Renal cortical epithelial cell (primary cell): ENCODE measurements around the gene RNASE7. TPM values are rescaled to one million over a fixed set of nuclear protein-coding genes. Genes with fewer than 3 reads are reported as not detected.
"Not testable (repeated sequence)": the region's sequence is repeated elsewhere in the genome, so short reads cannot be mapped to it uniquely, and the experiment has no call there.

ENCODE experiments used
- DNase-seq: peaks from one replicate; pipeline ENCODE4 v3.0.0-alpha.2; 2011; ENCODE audit warnings: low read depth
- total RNA-seq: library from RNA; depleted of rRNA; stranded (reverse); fragments of >200 nt; gene quantifications from 2 replicates; pipeline ENCODE4 v1.2.3, GENCODE V29; 2014

Gene RNASE7
- total RNA-seq, result not detected in 2 replicates

DNA sequence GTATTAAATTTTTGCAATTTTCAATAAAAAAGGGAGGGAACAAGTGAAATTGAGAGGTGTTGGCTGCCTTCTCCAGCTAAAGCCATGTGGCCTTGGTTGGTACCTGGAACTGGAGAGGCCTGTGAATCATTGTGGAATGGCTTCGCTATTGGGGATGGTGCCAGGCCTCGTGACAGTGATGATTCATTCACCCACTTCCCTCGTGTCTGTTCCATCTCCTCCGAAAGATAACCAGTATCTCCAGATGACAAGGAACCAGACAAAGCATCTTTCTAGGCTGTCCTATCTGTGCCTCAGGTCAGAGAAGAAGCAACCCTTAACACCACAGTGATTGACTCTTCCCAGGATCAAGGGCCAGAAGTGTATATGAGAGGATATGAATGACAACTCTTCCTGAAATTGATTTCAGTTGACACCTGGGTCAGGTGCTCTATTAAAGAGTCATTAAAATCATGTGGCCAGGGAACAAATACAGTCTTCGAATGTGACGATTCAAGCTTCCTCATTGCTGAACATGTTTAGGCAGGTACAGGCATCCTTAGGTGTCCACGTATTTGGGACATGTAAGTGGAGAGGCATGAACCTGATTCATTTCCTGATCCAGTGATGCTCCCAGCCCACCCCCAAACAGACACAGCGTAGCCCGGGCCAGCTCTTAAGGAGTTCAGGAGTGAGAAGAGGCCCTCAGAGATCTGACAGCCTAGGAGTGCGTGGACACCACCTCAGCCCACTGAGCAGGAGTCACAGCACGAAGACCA, at the start of gene RNASE7:
TSS of gene RNASE7 (plus strand) at position 687 of the 758 bp plus-strand sequence. CDS start 631 bp downstream, outside the sequence.
- DNase-seq, result peak; percentile 30

GRCh38 chr14:20996521-20996920, 45.6 kb upstream of the RNASE7 start:
- no peak for DNase-seq

DNA sequence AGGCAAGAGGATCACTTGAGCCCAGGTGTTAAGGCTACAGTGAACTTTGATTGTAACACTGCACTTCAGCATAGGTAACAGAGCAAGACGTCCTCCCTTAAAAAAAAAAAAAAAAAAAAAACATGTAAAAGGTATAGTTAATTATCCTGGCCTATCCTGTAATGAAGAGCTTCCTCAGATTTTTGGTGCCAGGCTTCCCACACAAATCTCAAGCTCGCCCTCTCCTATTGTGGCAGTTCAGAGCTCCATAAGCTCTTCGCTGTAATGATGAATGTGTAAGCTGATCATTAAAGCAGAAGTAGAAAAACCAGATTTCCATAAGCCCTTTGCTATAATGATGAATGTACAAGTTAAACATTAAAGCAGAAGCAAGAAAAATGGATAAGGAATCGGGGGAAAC, 45.0 kb upstream of the RNASE7 start:
- no peak for DNase-seq

DNA sequence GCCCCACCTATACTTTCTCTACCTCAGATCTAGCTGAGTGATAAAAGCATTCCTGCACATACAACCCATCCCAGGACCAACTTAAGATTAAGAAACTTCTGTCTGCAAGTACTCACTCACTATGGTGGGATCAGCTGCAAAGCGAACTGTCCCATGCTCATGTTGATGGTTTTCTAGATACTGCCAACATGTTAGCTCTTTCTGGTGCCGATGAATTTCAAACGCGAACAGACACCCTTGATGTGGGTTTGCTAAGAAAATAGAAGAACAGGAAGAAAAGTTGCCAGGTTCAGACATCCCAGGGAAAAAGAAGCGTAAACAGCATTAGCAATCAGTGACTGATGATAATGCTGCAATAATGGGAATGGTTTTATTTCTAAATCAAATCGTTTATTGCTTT, 44.6 kb upstream of the RNASE7 start:
- DNase-seq, result no peak

DNA sequence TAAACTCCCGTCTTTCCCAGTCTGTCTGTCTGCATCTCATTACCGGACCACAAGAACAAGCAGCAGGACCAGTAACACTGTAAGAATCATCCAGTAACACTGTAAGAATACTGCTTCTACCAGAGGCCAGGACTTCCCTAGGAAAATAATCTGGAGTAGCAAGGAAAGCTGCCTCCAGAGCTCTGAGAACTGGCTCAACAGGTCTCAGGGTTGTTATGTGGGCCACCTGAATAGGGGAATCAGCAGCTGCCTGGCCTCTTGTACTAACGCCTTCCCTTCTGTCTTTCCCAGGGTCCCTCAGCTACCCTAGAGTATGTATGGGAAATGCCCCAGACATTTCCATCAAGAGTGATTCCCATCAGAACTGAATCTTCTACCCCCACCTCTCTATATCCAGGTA, 44.0 kb upstream of the RNASE7 start:
- no peak for DNase-seq

DNA sequence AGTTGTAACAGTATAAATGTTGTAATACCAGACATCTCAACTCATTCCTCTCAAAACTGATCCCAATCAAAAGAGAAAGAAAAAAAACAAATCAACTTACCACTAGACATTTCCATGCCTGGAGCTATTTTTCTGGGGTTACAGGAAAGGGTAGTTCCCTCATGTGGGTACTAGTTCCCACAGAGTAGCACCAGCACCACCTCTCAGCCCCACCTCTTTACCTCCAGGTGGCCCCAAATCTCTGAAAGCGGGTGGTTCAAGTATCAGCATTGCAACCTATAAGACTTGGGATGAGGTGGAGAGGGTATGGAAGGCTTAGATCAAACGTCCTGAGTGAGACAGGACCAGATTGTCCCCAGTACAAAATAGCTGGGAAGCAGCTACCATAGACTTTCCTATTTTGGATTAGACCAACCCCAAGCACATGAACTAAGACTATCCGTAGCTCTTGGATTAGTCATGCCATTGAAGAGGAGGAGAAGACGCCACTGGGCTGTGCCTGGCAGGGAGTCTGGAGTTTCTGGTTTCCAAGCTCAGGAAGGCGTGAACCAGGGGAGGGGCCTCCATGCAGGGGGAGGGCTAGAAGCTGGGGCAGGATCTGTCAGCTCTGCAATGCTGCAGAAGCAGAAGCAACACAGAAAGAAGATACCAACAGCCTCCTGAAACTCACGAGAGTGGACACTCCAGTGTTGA, 43.3 kb upstream of the RNASE7 start, which contains the start of gene SLC39A2:
TSS of gene SLC39A2 (plus strand) at position 620 of the 693 bp plus-strand sequence. CDS start 154 bp downstream, outside the sequence.
- DNase-seq, result peak; percentile 41

DNA sequence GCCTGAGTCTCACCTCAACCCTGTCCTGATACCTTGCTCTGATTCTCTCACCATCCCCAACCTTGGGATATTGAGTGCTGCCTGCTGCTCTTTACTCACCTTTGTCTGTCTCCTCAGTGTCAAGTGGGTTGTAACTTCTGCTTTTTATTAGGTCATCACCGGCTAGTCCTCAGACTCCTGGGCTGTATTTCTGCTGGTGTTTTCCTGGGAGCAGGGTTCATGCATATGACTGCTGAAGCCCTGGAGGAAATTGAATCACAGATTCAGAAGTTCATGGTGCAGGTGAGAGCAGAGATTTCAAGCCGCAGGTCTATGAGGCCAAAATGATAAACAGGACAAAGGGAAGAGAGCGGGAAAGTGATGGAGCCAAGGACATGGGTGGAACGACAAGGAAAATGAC, 42.6 kb upstream of the RNASE7 start:
- no peak for DNase-seq

DNA sequence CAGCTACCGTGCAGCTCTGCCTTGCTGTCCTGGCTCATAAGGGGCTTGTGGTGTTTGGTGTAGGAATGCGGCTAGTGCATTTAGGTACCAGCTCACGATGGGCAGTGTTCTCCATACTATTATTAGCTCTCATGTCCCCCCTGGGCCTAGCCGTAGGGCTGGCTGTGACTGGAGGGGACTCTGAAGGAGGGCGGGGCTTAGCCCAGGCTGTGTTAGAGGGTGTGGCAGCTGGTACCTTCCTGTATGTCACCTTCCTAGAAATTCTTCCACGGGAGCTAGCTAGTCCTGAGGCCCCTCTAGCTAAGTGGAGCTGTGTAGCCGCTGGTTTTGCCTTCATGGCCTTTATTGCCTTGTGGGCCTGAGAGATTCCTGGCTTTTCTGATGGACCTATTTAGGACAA, 40.9 kb upstream of the RNASE7 start:
- DNase-seq, result no peak

DNA sequence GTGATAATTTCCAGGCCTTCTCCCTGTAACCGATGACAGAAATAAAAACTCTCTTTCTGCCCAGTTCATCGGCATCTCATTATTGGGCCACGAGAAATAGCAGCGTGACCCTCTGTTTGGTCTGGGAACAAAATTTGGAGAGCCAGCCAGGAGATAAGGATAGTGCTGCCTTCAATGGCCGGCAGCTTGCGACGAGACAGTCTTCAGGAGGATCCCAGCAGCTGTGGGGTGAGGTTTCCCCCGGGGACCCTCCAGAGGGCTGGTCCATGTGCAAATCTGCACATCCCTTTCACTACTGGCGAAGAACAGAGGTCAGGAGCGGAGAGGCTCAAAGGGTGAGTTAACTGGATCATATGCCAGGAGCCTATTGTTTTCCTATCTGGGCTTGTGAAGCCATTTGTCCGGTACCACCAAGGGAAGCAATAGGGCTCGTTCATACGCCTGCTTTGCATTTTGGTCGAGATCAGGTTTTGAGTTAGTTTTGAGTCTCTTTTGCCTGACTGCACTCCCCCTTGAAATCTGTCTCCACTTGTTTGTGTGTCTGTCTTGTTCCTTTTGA, 38.3 kb upstream of the RNASE7 start:
- DNase-seq, result no peak

DNA sequence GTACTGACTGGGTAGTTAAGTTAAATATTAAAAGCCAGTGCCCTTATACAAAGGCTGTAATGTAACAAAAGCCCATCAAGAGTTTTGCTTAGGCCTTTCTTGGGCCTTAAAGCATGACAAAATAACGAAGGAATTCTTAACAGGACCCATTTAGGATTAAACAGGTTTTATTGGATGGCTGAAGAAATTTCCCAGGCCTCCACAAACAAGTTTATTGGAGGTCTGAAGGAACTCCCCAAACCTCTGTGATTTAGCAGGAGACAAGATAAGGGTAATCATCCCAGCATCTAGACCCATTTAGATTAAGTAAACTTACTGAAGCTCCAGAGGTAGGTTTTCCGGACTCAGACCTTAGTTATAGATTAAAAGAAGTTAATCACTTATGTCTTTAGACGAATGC, 32.4 kb upstream of the RNASE7 start:
- not testable (repeated sequence) for DNase-seq

DNA sequence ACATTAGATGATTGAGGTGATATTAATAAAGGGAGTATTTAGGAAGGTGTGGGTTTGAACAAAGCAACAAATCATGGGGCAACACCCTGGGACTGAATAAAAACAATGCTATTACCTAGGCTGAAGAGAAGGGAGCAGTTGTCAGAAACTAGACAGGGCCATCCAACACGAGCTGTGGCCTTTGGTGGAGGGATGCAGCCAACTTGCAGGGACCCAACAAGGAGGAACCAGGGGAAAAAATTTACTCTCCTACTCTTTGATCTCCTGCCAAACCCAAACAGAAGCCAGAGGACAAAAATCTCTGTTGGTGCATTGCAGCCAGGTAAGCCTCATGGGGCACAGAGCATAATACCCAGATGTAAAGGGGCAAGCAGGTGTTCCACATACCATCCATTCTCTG, 31.0 kb upstream of the RNASE7 start:
- DNase-seq, result no peak

GRCh38 chr14:21014761-21015190, 27.4 kb upstream of the RNASE7 start:
- peak; percentile 79 for DNase-seq

DNA sequence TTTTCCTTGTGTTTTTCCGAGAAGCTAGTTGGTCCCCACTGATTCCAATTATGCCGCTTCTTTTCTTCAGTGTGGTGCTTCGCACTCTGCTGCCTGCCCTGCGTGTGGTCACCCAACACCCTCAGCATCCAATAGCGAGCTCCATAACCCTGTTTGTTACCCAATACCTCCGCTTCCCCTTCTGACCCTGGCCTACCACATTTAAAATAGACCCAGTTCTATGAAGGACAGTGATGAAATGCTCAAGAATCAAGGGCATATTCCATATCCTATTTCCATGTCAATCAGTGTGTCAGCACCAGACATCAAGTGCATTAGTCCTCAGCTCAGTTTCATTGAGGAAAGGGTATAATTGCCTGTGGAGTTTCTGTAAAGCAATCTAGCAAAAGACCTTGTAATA, 26.9 kb upstream of the RNASE7 start:
- DNase-seq, result no peak

DNA sequence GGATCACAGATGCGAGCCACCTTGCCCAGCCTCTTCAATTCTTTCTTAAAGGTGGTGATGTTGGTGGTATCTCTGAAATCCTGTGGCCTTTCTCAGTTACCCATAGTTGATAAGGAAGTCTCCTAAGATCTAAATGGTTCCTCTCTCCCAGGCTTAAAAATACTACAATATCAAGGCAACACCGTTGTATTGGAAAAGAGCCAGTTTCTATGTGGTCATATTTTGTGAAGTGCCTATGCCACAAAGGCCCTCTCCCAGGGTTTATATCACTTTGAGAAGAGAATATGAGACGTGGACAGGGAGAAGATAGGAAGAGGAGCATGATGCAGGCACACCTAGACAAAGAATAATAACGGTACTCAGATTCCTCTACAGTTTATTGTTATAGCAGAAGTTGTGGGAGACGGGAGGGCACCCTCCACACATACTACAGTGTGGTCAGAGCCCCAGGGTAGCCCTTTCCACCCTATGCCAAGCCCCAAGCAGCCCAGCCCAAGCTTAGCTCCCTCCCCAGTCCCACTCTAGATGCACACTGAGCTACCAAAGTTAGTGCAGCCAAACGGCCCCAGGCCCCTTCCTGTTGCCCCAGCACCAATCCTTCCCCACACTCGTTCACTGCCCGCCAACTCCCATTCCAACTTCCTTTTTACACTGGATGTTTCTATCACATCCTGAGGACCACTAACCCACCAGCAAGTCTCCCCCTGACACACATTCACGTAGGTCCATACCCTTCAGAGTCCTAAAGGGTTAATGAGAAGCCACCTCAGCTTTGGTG, 25.6 kb upstream of the RNASE7 start:
- no peak for DNase-seq

- no peak for DNase-seq
Observed at GRCh38 chr14:21017528-21018245, 24.5 kb upstream of the RNASE7 start.

DNA sequence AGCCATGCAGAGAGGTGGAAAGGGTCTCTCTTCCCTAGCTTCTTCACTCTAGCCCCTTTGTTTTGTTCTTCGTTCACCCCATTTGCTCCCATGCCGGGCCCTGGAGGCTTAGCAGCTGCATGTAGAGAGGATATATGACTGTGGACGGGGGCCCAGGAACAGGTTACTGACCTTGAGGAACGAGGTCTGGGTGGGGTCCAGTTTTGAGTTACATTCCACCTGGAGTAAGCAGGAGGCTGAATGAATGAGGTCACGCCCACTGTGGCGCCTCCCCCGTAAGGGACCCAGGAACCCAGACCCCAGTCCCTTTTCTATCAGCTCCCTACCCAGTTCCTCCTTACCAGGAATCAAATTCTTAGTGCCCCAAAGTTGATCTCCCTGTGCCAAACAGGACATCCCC, 23.9 kb upstream of the RNASE7 start:
- DNase-seq, result no peak

DNA sequence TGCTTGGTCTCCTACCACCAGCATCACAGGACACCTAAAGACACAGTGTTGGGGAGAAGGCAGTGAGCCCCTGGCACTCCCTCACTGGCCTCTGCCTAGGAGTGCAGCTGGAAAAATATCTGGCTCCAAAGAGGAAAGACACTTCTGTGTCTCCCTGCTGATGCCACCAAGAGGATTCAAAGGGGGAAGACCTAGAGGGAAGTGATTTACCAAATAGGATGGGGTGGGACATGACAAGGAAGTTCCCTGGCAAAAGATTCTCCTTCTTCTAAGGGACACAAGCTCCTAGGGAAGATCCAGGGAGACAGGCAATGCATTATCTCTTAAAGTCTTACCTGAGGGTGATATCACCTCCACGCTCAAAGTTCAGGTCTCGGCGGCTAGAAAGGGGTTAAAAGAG, 23.4 kb upstream of the RNASE7 start:
- DNase-seq, result no peak

DNA sequence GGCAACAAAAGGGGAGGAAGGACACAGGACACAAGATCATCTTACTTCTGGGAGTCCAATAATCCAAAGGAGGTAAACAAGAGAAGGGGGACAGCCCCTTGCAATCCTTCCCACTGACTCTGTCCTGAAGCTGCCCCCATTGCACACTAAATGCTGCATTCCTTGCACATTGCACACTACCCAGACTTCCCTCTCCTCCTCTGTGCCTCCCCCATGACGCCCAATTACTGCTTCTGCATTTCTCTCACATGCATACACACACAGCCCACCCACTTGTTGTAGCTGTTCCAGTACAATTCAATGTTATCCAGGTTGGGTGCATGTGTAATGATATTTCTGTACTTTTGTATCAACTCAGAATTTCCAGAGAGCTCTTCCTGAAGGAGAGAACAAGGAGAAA, 22.8 kb upstream of the RNASE7 start:
- DNase-seq, result no peak

GRCh38 chr14:21020977-21021545, 21.1 kb upstream of the RNASE7 start:
- peak; percentile 13 for DNase-seq

GRCh38 chr14:21022686-21023085, 19.5 kb upstream of the RNASE7 start:
- DNase-seq, result no peak

DNA sequence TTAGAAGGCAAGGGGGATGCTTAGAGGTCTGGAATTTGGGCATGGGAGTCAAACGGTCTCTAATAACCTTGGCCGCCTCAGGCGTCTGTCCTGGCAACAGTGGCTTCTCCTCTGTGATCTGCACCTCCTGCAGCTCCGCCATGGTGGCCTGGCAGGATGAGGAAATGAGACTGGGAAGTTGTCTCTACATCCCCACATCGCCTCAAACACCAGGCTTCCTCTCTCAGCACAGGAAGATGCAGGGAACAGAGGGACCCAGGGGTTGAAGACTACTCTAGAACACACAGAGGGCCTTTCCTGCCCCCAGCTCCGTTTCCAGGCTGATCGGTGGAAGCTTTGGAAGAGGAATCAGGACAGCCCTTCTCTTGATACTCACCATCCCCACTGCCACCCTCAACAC, 19.0 kb upstream of the RNASE7 start:
- DNase-seq, result no peak
